Naive thymus-derived CD4-positive, alpha-beta T cell (primary cell): Measurements from ENCODE around the gene SLFN11. TPM values are rescaled to one million over a fixed set of nuclear protein-coding genes. Genes with fewer than 3 reads are reported as not detected.

ENCODE experiments used
- ATAC-seq: fragments of 150-1000 bp; cut with Tn5 transposase; 2 replicates; pipeline ENCODE4 v1.10.0; 2021; ENCODE audit warnings: mild to moderate bottlenecking, moderate library complexity
- CTCF ChIA-PET: fragments of 350-600 bp; sonication (Branson Sonifier 250); formaldehyde crosslinking; loops from one replicate; lab custom pipeline; 2021; ENCODE audit warnings: antibody characterized with exemption; lab: Charles Lee
- POLR2A ChIA-PET: fragments of 350-600 bp; sonication (Branson Sonifier 250); formaldehyde crosslinking; loops from one replicate; lab custom pipeline; 2021; ENCODE audit warnings: antibody characterized with exemption, inconsistent platforms; lab: Charles Lee
- DNase-seq, 9 donors: peaks; one replicate each; pipeline versions ENCODE4 v3.0.0 to v3.0.0-alpha.2; 2020 to 2022; ENCODE audit warnings: mixed read lengths in 1 of 9
- H3K27ac ChIP-seq: one replicate; pipeline ENCODE4 v1.7.0; 2013; ENCODE audit warnings: mild to moderate bottlenecking, low read depth, low read length, moderate library complexity
- H3K27me3 ChIP-seq, 2 donors: one replicate each; pipeline ENCODE4 v1.7.0; 2013; ENCODE audit warnings: low read length in 2 of 2, mild to moderate bottlenecking in 2 of 2, moderate library complexity in 2 of 2; ENCODE audit not compliant: control insufficient read depth in 2 of 2, insufficient read depth in 2 of 2
- H3K36me3 ChIP-seq, 3 experiments: 1 replicate in 2 of 3; 2 replicates in 1 of 3; pipeline ENCODE4 v1.7.0; 2013; ENCODE audit warnings: low read length in 3 of 3, mild to moderate bottlenecking in 3 of 3, moderate library complexity in 1 of 3; ENCODE audit not compliant: insufficient read depth in 3 of 3, control insufficient read depth in 2 of 3
- H3K4me1 ChIP-seq, 2 donors: one replicate each; pipeline ENCODE4 v1.7.0; 2013; ENCODE audit warnings: low read length in 2 of 2, mild to moderate bottlenecking in 2 of 2, moderate library complexity in 1 of 2; ENCODE audit not compliant: control insufficient read depth in 2 of 2, insufficient read depth in 2 of 2
- H3K4me3 ChIP-seq: 2 replicates; pipeline ENCODE4 v1.7.0; 2013; ENCODE audit warnings: mild to moderate bottlenecking, low read length
- H3K9me3 ChIP-seq, 3 experiments: 1 replicate in 2 of 3; 2 replicates in 1 of 3; pipeline ENCODE4 v1.7.0; 2013; ENCODE audit warnings: low read length in 3 of 3; ENCODE audit not compliant: control insufficient read depth in 2 of 3
- H3K27ac Mint-ChIP-seq, 9 donors: one replicate each; pipeline ENCODE4 v1.8.0; 2020 to 2022; ENCODE audit warnings: mixed read lengths in 9 of 9, mild to moderate bottlenecking in 8 of 9, moderate library complexity in 5 of 9, inconsistent platforms in 2 of 9
- H3K27me3 Mint-ChIP-seq, 5 donors: one replicate each; pipeline ENCODE4 v1.8.0; 2021 to 2022; ENCODE audit warnings: mixed read lengths in 5 of 5, mild to moderate bottlenecking in 1 of 5
- H3K36me3 Mint-ChIP-seq, 5 donors: one replicate each; pipeline ENCODE4 v1.8.0; 2020 to 2022; ENCODE audit warnings: mixed read lengths in 5 of 5, mild to moderate bottlenecking in 3 of 5, inconsistent platforms in 1 of 5
- H3K4me1 Mint-ChIP-seq, 7 donors: one replicate each; pipeline ENCODE4 v1.8.0; 2020 to 2022; ENCODE audit warnings: mixed read lengths in 7 of 7, mild to moderate bottlenecking in 3 of 7, inconsistent platforms in 1 of 7
- H3K4me3 Mint-ChIP-seq, 10 donors: one replicate each; pipeline ENCODE4 v1.8.0; 2020 to 2022; ENCODE audit warnings: mild to moderate bottlenecking in 10 of 10, mixed read lengths in 10 of 10, moderate library complexity in 6 of 10, inconsistent platforms in 2 of 10
- H3K9me3 Mint-ChIP-seq, 11 donors: one replicate each; pipeline ENCODE4 v1.8.0; 2020 to 2022; ENCODE audit warnings: mixed read lengths in 11 of 11, mild to moderate bottlenecking in 4 of 11, inconsistent platforms in 1 of 11, moderate library complexity in 1 of 11
- intact Hi-C, 2 donors: fragments of 100-400 bp; cut with micrococcal nuclease; formaldehyde crosslinking; loops; one replicate each; pipeline ENCODE4 v1.15.1; 2023
- polyA plus RNA-seq, 2 donors: library from polyadenylated mRNA; unstranded; fragments of 300-500 nt; fragmentation: Illumina TruSeq; gene quantifications; one replicate each; pipeline ENCODE4 v1.2.3, GENCODE V29; 2021
- total RNA-seq, 6 experiments: library from RNA in 5 of 6; stranded (reverse) in 5 of 6; gene quantifications; 1 replicate in 5 of 6; 2 replicates in 1 of 6; pipeline ENCODE4 v1.2.3 and lab custom pipeline; 2021 to 2026

Gene SLFN11
- total and polyA plus RNA-seq, 7 experiments from 2014 or later, result 5.5 to 71.9 (median 29.7) TPM

DNA sequence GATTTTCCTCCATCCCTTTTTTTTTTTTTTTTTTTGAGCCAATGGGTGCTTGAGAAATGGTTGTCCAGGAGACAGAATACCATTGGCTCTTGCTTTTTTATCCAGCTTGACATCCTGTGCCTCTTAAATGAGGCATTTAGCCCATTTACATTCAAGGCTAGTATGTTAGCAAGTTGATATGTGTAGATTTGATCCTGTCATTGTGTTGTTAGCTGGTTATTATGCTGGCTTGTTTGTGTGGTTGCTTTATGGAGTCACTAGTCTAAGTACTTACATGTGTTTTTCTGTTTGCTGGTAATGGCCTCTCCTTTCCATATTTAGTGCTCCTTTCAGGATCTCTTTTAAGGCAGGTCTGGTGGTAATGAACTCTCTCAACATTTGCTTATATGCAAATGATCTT lies 14.1 kb upstream of the SLFN11 start:
- Mint-ChIP-seq H3K36me3 (peaks cover 0 to 31% (median 3%) of the 10 kb centered on the region in 5 donors), H3K4me1 (peaks cover 0 to 8% (median 0%) of the 10 kb centered on the region in 7 donors), H3K27me3 (peaks cover 0 to 14% (median 0%) of the 10 kb centered on the region in 5 donors), H3K27ac (no peak overlapping the region), H3K4me3 (no peak overlapping the region), H3K9me3 (peaks cover 0 to 16% (median 0%) of the 10 kb centered on the region in 11 donors)
- POLR2A ChIA-PET, result interaction anchor here (0.9 to 1.1 kb wide), 2 partner anchors 46 to 92 kb away, joined by 3 read pairs; no protein-coding TSS in a partner anchor
- Histone ChIP-seq H3K9me3 (no peaks in the 10 kb centered on the region), H3K27me3 (no peaks in the 10 kb centered on the region), H3K36me3 (no peaks in the 10 kb centered on the region), H3K4me3 (no peak overlapping the region), H3K27ac (no peak overlapping the region), H3K4me1 (no peaks in the 10 kb centered on the region)
- ATAC-seq (no peak), DNase-seq (no peak)
- CTCF ChIA-PET, result no interaction called here
- intact Hi-C loops, result no loop called here

DNA sequence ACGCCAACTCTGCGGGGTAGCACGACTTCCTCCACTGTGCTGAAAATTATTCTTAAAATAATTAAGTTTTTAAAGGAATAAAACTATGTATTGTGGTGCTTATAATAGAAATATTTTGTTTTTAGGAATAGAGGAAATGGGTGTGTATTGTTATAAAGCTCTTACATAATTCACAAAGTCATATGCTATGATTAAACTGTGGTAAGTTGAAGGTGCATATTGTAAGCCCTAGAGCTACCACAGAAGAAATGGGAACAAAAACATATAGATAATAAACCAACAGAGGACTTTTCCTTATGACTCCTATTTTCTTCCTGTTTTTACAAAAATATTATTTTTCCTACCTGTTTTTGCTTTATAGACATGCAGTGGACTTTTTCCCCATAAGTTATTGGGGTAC lies 4.3 kb upstream of the SLFN11 start:
- peaks cover 13 to 41% (median 28%) of the 10 kb centered on the region in 7 donors for H3K4me1 Mint-ChIP-seq
- no peak overlapping the region for H3K27ac Mint-ChIP-seq
- H3K9me3 ChIP-seq, result no peaks in the 10 kb centered on the region
- H3K27me3 Mint-ChIP-seq, result peaks cover 0 to 15% (median 0%) of the 10 kb centered on the region in 5 donors
- H3K27me3 ChIP-seq, result no peaks in the 10 kb centered on the region
- H3K36me3 Mint-ChIP-seq, result peaks cover 0 to 9% (median 0%) of the 10 kb centered on the region in 5 donors
- ChIA-PET POLR2A (no interaction called here), CTCF (interaction anchor here (0.6 kb wide), 1 partner anchor 68 kb away, joined by 3 read pairs; no protein-coding TSS in a partner anchor)
- H3K27ac ChIP-seq, result no peak overlapping the region
- H3K36me3 ChIP-seq, result peaks cover 0 to 3% (median 0%) of the 10 kb centered on the region in 3 experiments
- H3K4me3 ChIP-seq, result no peak overlapping the region
- no peak for ATAC-seq
- no peaks in the 10 kb centered on the region for H3K4me1 ChIP-seq
- no peak overlapping the region for H3K4me3 Mint-ChIP-seq
- intact Hi-C loops, result loop anchor here in 1 of 2 donors (10.0 kb wide), 1 partner anchor 427 kb away; the partner anchor contains the start of gene TAF15
- no peak for DNase-seq
- H3K9me3 Mint-ChIP-seq, result peaks cover 0 to 4% (median 0%) of the 10 kb centered on the region in 11 donors

DNA sequence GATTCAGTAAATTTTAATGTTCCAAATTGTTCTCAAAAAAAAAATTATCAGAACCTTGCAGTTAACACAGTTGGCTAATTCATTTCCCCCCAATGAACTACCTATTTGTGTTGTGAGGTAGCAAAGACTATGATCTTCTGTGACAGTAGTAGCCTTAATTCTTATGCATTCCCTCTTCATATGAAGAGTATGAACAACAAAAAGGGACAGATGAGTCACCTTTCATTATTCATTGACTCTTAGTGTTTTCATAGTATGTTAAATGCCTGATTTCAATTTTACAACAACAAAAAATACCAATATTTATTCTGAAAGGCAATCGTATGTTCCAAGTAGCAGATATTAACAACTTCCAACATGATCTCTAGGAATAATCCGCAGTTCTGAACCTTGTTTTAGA lies 3.6 kb upstream of the SLFN11 start:
- Histone ChIP-seq H3K9me3 (no peaks in the 10 kb centered on the region), H3K36me3 (peaks cover 0 to 3% (median 0%) of the 10 kb centered on the region in 3 experiments), H3K27ac (no peak overlapping the region), H3K4me1 (peaks cover 0 to 3% of the 10 kb centered on the region in 2 donors), H3K27me3 (no peaks in the 10 kb centered on the region), H3K4me3 (no peak overlapping the region)
- DNase-seq (no peak), ATAC-seq (no peak)
- Mint-ChIP-seq H3K4me3 (no peak overlapping the region), H3K4me1 (peaks cover 13 to 43% (median 27%) of the 10 kb centered on the region in 7 donors), H3K27me3 (peaks cover 0 to 15% (median 0%) of the 10 kb centered on the region in 5 donors), H3K36me3 (peaks cover 0 to 10% (median 0%) of the 10 kb centered on the region in 5 donors), H3K9me3 (peaks cover 0 to 2% (median 0%) of the 10 kb centered on the region in 11 donors), H3K27ac (peak overlapping the region in 3 of 9 donors; percentile 43 to 75 (median 44))
- intact Hi-C loops, result loop anchor here in 1 of 2 donors (10.0 kb wide), 1 partner anchor 428 kb away; the partner anchor contains the start of gene TAF15
- ChIA-PET POLR2A (no interaction called here), CTCF (no interaction called here)

DNA sequence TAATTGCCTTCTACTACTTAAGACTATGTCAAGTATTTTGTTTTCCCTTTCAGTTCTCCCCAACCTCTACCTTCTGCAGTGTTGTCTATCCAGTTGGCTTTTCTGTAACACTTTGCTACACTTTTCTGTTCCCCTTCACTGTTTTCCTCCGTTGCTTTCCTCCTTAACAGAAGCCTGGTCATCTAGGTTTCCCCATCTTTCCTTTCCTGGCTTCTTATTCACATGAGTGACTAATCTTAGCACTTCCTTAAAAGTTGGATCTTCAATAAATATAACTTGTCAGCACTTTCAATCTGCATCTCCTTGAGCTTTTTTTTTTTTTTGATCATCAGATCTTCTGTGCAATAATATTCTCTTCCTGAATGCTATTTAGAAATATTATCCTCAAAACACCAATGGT lies 2.8 kb upstream of the SLFN11 start:
- Histone ChIP-seq H3K4me1 (peaks cover 0 to 10% of the 10 kb centered on the region in 2 donors), H3K27me3 (no peaks in the 10 kb centered on the region), H3K36me3 (peaks cover 0 to 3% (median 0%) of the 10 kb centered on the region in 3 experiments), H3K9me3 (no peaks in the 10 kb centered on the region), H3K4me3 (no peak overlapping the region), H3K27ac (peak overlapping the region; percentile 51)
- POLR2A ChIA-PET, result interaction anchor here (0.5 to 1.2 kb wide), 3 partner anchors 111 to 137 kb away, joined by 3 to 7 read pairs (median 4); no protein-coding TSS in a partner anchor
- H3K4me1 Mint-ChIP-seq, result peaks cover 20 to 50% (median 32%) of the 10 kb centered on the region in 7 donors
- H3K27me3 Mint-ChIP-seq, result peaks cover 0 to 13% (median 0%) of the 10 kb centered on the region in 5 donors
- CTCF ChIA-PET, result no interaction called here
- no peak for ATAC-seq
- intact Hi-C loops, result loop anchor here in 1 of 2 donors (10.0 kb wide), 1 partner anchor 429 kb away; the partner anchor contains the start of gene TAF15
- peaks cover 0 to 7% (median 0%) of the 10 kb centered on the region in 11 donors for H3K9me3 Mint-ChIP-seq
- H3K4me3 Mint-ChIP-seq, result peak overlapping the region in 7 of 10 donors; percentile 4 to 68 (median 51)
- DNase-seq, result no peak
- peak overlapping the region in 8 of 9 donors; percentile 67 to 93 (median 78) for H3K27ac Mint-ChIP-seq
- H3K36me3 Mint-ChIP-seq, result peaks cover 0 to 19% (median 0%) of the 10 kb centered on the region in 5 donors

DNA sequence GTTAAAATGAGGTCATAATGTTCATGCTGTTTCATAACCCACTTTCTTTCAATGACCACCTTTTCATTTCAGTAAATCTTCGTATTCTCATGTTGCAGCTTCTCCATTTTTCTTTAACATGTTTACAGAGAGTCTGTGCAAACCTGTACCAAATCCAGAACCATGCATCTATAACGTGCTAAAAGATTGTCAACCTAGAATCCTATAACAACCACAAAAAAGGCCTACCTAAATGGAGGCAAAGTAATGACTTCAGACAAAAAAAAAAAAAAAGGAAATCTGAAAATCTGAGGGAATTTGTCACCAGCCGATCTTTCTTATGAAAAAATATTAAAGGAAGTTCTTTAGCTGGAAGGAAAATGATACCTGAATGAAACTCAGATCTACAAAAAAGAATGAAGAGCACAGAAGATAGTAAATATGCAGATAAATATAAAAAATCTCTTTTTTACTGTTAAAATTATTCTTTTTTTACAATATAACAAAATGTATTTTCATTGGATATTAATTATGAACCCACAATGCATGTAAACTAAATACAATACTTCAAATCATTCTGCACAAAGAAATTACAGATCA lies 1.4 kb upstream of the SLFN11 start:
- POLR2A ChIA-PET, result interaction anchor here (0.6 to 2.8 kb wide), 7 partner anchors 58 to 166 kb away, joined by 3 to 18 read pairs (median 7); partner anchors contain the start of gene SLFN13

More for the DNA sequence above, 1.4 kb upstream of the SLFN11 start:
- peaks cover 26 to 63% (median 43%) of the 10 kb centered on the region in 7 donors for H3K4me1 Mint-ChIP-seq
- Histone ChIP-seq H3K27ac (peak overlapping the region; percentile 99), H3K9me3 (peaks cover 0 to 5% (median 0%) of the 10 kb centered on the region in 3 experiments), H3K27me3 (no peaks in the 10 kb centered on the region), H3K4me1 (peaks cover 0 to 13% of the 10 kb centered on the region in 2 donors), H3K36me3 (peaks cover 0 to 3% (median 0%) of the 10 kb centered on the region in 3 experiments), H3K4me3 (peak overlapping the region; percentile 92)
- no peak for DNase-seq
- peaks cover 0 to 11% (median 0%) of the 10 kb centered on the region in 5 donors for H3K27me3 Mint-ChIP-seq
- peak overlapping the region; percentile 94 to 99 (median 98) for H3K4me3 Mint-ChIP-seq
- H3K9me3 Mint-ChIP-seq, result peaks cover 0 to 20% (median 6%) of the 10 kb centered on the region in 11 donors
- CTCF ChIA-PET, result interaction anchor here (0.6 kb wide), 1 partner anchor 111 kb away, joined by 3 read pairs; no protein-coding TSS in a partner anchor
- intact Hi-C loops, result loop anchor here (1.0 to 10.0 kb wide), 8 partner anchors 58 to 430 kb away; partner anchors contain the start of genes AP2B1 (in 1 of the 2) and TAF15 (in 1 of the 2)
- no peak for ATAC-seq
- peaks cover 0 to 28% (median 6%) of the 10 kb centered on the region in 5 donors for H3K36me3 Mint-ChIP-seq
- peak overlapping the region; percentile 92 to 99 (median 99) for H3K27ac Mint-ChIP-seq
